ENCODE data around the gene FHAD1.

FHAD1 gene

DNA sequence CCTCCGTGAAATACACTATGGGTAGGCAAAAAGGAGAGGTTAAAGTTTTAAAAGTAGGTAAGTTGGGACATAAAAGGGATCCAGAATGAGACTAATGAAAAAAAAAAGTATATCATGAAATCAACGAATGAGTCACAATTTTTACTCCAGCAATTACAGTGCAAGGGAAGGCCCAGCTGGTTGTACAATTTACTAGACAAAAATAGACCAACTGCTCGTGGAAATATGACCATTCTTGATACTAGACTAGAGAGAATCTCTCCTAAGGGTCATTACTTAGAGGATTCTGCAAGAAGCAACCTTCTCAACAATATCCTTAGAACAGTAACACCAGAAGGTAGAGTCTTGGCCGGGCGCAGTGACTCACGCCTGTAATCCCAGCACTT, 107.5 kb downstream of the FHAD1 start:
- ATAC-seq: peak; percentile 11; the same call in 2 of the 3 replicates
- TF ChIP-seq ARNTL (CRISPR knock-in tag; IDR thresholded peaks at IDR 0.05; ENCODE audit: borderline replicate concordance, low read depth): no peak
- TF ChIP-seq, protein P1, sequence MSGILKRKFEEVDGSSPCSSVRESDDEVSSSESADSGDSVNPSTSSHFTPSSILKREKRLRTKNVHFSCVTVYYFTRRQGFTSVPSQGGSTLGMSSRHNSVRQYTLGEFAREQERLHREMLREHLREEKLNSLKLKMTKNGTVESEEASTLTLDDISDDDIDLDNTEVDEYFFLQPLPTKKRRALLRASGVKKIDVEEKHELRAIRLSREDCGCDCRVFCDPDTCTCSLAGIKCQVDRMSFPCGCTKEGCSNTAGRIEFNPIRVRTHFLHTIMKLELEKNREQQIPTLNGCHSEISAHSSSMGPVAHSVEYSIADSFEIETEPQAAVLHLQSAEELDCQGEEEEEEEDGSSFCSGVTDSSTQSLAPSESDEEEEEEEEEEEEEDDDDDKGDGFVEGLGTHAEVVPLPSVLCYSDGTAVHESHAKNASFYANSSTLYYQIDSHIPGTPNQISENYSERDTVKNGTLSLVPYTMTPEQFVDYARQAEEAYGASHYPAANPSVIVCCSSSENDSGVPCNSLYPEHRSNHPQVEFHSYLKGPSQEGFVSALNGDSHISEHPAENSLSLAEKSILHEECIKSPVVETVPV (CRISPR knock-in tag; IDR thresholded peaks at IDR 0.05): no peak
- TF ChIP-seq, protein P2, sequence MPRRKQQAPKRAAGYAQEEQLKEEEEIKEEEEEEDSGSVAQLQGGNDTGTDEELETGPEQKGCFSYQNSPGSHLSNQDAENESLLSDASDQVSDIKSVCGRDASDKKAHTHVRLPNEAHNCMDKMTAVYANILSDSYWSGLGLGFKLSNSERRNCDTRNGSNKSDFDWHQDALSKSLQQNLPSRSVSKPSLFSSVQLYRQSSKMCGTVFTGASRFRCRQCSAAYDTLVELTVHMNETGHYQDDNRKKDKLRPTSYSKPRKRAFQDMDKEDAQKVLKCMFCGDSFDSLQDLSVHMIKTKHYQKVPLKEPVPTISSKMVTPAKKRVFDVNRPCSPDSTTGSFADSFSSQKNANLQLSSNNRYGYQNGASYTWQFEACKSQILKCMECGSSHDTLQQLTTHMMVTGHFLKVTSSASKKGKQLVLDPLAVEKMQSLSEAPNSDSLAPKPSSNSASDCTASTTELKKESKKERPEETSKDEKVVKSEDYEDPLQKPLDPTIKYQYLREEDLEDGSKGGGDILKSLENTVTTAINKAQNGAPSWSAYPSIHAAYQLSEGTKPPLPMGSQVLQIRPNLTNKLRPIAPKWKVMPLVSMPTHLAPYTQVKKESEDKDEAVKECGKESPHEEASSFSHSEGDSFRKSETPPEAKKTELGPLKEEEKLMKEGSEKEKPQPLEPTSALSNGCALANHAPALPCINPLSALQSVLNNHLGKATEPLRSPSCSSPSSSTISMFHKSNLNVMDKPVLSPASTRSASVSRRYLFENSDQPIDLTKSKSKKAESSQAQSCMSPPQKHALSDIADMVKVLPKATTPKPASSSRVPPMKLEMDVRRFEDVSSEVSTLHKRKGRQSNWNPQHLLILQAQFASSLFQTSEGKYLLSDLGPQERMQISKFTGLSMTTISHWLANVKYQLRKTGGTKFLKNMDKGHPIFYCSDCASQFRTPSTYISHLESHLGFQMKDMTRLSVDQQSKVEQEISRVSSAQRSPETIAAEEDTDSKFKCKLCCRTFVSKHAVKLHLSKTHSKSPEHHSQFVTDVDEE (CRISPR knock-in tag; IDR thresholded peaks at IDR 0.05): no peak
- no peak for TF ChIP-seq ZC3H10 (CRISPR knock-in tag; IDR thresholded peaks at IDR 0.05)
- TF ChIP-seq TOX (CRISPR knock-in tag; IDR thresholded peaks at IDR 0.05; ENCODE audit: borderline replicate concordance): no peak
- TF ChIP-seq, protein P3, sequence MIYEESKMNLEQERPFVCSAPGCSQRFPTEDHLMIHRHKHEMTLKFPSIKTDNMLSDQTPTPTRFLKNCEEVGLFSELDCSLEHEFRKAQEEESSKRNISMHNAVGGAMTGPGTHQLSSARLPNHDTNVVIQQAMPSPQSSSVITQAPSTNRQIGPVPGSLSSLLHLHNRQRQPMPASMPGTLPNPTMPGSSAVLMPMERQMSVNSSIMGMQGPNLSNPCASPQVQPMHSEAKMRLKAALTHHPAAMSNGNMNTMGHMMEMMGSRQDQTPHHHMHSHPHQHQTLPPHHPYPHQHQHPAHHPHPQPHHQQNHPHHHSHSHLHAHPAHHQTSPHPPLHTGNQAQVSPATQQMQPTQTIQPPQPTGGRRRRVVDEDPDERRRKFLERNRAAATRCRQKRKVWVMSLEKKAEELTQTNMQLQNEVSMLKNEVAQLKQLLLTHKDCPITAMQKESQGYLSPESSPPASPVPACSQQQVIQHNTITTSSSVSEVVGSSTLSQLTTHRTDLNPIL (CRISPR knock-in tag; IDR thresholded peaks at IDR 0.05; ENCODE audit: low read depth): no peak

DNA sequence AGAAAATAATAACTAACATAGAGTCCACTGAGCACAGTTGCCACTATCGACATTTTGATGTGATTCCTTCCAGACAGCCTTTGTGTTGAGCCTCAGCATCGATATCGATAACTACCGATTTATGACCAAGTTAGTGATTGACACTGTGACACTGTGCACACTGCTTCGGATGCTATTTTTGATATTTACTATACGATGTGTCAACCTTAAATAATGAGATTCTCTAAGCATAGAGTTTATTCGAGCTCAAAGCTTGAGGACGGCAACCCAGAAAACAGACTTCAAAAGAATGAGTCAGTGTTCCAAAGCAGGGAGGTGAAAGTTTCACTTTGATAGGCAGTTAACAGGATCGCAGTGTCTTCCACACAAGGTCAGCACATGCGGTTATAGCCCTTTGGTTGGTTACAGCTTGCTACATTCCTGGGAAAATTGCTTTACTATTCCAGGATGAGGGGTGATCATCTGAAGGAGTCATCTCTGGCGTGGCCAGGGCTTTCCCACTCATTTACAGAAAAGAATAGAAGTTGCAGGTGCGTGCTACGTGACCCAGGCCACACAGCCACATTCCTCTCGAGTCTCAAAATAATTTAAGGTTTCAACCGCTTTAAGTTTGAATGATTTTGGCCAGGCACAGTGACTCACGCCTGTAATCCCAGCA, 109.1 kb downstream of the FHAD1 start:
- TF ChIP-seq, protein P4, sequence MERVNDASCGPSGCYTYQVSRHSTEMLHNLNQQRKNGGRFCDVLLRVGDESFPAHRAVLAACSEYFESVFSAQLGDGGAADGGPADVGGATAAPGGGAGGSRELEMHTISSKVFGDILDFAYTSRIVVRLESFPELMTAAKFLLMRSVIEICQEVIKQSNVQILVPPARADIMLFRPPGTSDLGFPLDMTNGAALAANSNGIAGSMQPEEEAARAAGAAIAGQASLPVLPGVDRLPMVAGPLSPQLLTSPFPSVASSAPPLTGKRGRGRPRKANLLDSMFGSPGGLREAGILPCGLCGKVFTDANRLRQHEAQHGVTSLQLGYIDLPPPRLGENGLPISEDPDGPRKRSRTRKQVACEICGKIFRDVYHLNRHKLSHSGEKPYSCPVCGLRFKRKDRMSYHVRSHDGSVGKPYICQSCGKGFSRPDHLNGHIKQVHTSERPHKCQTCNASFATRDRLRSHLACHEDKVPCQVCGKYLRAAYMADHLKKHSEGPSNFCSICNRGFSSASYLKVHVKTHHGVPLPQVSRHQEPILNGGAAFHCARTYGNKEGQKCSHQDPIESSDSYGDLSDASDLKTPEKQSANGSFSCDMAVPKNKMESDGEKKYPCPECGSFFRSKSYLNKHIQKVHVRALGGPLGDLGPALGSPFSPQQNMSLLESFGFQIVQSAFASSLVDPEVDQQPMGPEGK (CRISPR knock-in tag; IDR thresholded peaks at IDR 0.05; ENCODE audit: borderline replicate concordance): no peak
- TF ChIP-seq ZNF8 (CRISPR knock-in tag; IDR thresholded peaks at IDR 0.05) (no peak), ZC3H10 (CRISPR knock-in tag; IDR thresholded peaks at IDR 0.05) (no peak), ZNF70 (CRISPR knock-in tag; IDR thresholded peaks at IDR 0.05) (no peak), ZFP3 (CRISPR knock-in tag; IDR thresholded peaks at IDR 0.05) (no peak), ZNF565 (CRISPR knock-in tag; conservative IDR thresholded peaks at IDR 0.05; ENCODE audit: low read depth) (no peak), BACH2 (CRISPR knock-in tag; IDR thresholded peaks at IDR 0.05; ENCODE audit: borderline replicate concordance) (no peak), ZFP30 (CRISPR knock-in tag; IDR thresholded peaks at IDR 0.05) (no peak), RARB (CRISPR knock-in tag; IDR thresholded peaks at IDR 0.05) (no peak)
- TF ChIP-seq, protein P2 (CRISPR knock-in tag; IDR thresholded peaks at IDR 0.05): no peak
- TF ChIP-seq, protein P1 (CRISPR knock-in tag; IDR thresholded peaks at IDR 0.05): no peak
- peak; percentile 52 for ATAC-seq

DNA sequence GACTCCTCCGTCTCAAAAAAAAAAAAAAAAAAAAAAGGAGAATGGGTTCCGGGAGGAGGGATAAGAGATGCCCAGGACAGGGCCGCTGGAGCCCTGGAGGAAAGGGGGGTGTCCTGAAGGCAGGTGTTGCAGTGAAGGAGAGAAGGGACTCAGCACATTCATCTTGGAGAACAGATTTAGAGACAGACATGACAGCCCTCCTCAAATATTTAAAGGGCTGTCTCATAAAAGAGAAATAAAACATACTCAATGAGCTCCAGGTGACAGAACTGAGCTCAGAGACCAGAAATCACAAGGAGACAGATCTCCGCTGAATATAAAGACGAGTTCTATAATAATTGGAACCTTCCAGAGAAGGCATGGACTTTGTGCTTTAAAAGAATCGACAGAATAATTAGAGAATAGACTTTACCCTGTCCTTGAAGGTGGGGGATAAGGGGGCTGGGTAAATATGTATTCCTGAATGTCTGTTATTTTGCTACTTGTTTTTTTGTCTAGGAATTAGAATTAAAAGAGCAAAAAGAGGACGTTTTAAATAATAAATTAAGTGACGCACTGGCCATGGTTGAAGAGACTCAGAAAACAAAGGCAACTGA, 110.7 kb downstream of the FHAD1 start:
- no peak for ATAC-seq
- no peak for TF ChIP-seq ZFP30 (CRISPR knock-in tag; IDR thresholded peaks at IDR 0.05)
- TF ChIP-seq TCF4 (CRISPR knock-in tag; IDR thresholded peaks at IDR 0.05; ENCODE audit: borderline replicate concordance): no peak
- TF ChIP-seq SNAI2 (CRISPR knock-in tag; IDR thresholded peaks at IDR 0.05): no peak
- TF ChIP-seq, protein P1 (CRISPR knock-in tag; IDR thresholded peaks at IDR 0.05): no peak
- no peak for TF ChIP-seq GLIS3 (CRISPR knock-in tag; IDR thresholded peaks at IDR 0.05)
- no peak for TF ChIP-seq OSR1 (CRISPR knock-in tag; IDR thresholded peaks at IDR 0.05)
- TF ChIP-seq ESRRG (CRISPR knock-in tag; IDR thresholded peaks at IDR 0.05): no peak
- TF ChIP-seq ZC3H10 (CRISPR knock-in tag; IDR thresholded peaks at IDR 0.05): no peak
- TF ChIP-seq, protein P5, sequence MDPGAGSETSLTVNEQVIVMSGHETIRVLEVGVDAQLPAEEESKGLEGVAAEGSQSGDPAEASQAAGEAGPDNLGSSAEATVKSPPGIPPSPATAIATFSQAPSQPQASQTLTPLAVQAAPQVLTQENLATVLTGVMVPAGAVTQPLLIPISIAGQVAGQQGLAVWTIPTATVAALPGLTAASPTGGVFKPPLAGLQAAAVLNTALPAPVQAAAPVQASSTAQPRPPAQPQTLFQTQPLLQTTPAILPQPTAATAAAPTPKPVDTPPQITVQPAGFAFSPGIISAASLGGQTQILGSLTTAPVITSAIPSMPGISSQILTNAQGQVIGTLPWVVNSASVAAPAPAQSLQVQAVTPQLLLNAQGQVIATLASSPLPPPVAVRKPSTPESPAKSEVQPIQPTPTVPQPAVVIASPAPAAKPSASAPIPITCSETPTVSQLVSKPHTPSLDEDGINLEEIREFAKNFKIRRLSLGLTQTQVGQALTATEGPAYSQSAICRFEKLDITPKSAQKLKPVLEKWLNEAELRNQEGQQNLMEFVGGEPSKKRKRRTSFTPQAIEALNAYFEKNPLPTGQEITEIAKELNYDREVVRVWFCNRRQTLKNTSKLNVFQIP (CRISPR knock-in tag; IDR thresholded peaks at IDR 0.05; ENCODE audit: borderline replicate concordance, low read depth): no peak
- no peak for TF ChIP-seq CSDC2 (CRISPR knock-in tag; IDR thresholded peaks at IDR 0.05)
- TF ChIP-seq RARB (CRISPR knock-in tag; IDR thresholded peaks at IDR 0.05): no peak
- TF ChIP-seq ZNF8 (CRISPR knock-in tag; IDR thresholded peaks at IDR 0.05): no peak

All from SK-N-SH treated with all-trans-retinoic acid at 6 μM for 48 hours (cell line).